HG03439 (cell line): ENCODE measurements around the gene SCMH1.

Source experiments
- ATAC-seq: cut with Tn5 transposase; IDR thresholded peaks from one replicate; pipeline ENCODE4 v1.9.1; 2021; ENCODE audit warnings: mild to moderate bottlenecking, moderate library complexity; ENCODE audit not compliant: unreplicated experiment

The SCMH1 gene

DNA sequence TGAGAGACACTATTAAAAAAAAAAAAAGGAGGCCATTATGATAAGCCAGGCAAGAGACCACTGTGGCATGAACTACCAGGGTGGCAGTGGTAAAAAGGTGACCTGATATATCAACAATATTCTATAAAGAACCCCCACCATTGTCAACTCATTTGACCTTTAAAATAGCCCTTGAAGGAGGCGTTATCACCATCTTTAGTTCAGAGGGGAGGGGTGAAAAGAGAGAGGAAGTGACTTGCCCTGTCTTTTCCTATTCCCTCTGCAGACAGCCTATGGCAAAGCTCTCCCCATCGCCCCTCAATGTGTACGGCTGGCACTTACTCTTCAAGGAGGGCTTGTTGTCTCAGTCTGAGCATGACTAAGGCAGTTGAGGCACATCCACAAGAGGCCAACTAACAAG, 208.8 kb downstream of the SCMH1 start:
- ATAC-seq, result no peak

DNA sequence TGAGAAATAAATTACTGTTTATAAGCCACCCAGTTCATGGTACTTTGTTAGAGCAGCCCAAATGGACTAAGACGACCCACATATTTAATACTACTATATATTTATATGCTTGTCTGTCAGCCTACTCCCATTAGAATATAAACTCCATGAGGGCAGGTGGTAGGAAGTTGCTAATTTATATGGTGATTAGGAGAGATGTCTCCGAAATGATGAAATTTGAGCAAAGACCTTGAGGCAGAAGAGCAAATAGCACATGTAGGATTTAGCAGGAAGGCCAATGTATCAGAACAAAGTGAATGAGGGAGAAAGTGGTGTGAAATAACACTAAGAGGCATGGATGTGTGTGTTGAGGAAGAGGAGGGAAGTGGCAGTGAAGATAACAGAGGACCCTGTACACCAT, 210.0 kb downstream of the SCMH1 start:
- ATAC-seq, result no peak

DNA sequence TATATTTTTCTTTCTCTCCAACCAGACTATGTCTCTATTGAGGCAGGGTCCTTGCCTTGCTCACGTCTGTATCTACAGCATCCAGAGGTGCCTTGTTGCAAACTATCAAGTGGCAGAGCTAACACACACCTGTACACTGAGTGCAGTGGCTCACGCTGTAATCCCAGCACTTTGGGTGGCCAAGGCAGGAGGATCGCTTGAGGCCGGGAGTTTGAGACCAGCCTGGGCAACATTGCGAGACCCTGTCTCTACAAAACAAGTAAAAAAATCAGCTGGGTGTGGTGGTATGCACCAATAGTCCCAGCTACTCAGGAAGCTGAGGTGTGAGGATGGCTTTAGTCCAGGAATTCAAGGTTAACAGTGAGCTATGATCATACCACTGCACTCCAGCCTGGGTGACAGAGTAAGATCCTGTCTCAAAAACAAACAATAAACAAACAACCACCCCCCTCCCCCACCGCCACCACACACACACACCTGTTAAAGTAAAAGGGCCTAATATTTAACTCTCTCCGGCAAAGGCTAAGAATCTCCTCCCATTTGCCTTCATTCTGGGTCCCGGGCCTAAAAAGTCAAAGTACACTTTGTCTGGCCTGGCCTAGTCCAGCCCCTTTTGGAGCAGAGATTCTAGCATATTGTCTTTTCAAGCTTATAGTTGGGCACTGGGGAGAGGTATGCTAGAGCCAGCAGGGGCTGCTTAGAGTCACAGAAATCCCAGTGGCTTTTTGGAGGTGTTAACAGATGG, 211.1 kb downstream of the SCMH1 start:
- no peak for ATAC-seq

DNA sequence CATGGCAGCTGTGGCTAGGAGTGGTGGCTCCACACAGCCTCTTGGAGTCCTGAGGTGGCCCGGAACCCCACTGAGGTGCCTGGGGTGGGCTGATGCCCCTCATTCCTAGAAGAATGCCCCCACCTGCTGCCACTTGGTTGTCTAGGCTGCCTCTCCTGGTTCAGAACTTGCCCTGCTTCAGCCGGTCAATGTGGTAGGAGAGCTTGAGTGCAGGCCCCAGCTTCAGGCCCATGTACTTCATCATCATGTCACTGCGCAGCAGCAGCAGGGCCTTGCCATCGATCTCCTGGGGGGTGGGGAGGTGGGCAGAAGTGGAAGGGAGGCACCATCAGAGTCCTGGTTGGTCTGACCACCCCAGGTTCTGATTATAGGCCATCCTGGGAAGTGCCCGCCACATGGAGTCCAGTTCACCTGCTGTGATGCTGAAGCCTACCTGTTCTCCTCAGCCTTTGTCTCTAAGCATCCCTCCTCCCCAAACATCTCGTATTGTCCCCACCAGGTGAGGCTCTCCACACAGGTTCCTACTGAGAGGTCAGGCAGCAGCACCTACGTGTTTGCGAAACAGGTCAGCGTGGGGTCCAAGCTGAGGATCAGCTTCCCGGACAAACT, 214.0 kb downstream of the SCMH1 start:
- no peak for ATAC-seq

DNA sequence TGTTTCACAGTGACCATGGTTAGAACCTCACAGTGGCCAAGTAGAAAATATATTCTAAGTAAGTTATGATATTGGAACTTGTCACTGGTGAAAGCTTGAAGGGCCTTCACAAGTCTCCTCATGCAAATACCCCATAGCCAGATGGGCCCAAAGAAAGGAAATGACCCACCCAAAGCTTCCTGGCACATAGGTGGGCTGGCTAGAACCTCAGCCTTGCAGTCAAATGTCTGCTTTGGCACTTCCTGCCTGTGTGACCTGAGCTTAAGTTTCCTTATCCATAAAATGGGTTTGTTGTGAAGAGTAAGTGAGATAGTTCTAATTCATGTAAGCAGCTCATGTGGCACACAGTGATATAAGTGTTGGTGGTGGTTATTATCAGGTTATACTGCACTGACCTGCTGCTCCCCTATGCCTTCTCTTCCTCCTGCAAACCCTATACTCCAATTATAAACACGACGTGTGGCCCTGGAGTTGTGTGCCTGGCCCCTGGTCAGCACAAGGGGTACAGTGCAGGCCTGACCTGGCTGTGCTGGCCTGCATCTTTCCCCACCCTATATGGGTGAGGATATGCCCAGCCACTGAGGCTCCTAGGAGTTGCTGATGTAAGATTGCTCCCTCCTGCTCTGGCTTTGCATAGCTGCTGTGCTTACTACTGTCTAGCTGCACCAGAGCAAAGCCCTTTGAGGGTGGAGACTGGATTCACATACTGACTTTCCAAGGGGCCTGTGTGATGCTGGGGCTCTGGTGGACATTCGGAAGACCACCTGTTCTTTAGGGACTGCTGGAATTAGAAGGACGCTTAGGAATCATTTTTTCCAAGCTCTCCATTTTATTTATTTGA, 215.9 kb downstream of the SCMH1 start:
- ATAC-seq, result no peak

DNA sequence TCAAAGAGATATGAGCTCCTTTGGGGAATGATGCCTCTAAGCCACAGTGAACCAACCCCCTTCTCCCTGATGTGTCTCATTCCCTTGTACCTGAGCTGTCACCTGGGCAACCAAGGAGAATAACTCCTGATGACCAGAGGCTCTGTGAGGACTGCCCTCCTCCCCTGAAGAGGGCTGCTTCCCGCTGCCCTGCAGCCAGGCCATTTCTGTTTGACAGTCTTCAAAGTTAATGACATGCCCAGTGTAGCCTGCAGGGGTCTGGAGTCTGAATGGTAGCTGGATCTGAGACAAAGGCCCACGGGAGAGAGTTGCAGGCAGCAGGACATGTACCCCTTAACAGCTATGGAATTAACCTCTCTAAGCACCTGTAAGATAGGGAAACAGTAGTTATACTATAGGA, 217.2 kb downstream of the SCMH1 start:
- ATAC-seq, result no peak

DNA sequence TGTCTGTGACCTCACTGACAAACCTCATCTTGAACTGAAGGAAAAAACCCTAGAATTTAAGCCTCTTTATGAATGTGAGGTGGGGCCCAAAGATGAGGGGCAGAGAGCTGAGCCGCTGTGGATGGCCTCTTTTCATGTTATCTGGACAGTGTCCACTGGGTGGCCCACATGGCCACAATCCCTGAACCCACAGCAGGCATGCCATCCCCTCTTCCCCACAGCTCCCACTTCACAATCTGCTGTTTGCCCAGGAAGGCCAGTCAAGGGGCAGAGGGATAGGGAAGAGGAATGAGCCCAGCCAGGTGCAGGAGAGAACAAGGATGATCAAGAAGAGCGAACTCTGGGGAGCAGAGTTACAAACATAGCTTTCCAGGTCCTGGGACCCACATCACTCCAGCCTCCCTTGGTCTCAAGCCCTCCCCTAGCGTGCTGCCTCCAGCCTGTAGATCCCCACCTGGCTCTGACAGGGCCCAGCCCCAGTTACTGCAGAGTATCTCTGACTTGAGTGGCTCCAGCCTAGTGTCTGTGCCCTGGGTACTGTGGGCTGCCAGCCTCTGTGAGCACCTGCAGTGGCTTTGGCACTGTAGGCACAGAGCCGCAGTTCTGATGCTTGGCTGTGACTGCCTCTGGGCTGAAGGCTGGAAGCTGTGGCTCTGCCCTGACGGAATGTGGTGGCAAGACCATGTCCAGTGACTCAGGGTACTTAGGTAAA, 218.7 kb downstream of the SCMH1 start:
- ATAC-seq, result no peak

DNA sequence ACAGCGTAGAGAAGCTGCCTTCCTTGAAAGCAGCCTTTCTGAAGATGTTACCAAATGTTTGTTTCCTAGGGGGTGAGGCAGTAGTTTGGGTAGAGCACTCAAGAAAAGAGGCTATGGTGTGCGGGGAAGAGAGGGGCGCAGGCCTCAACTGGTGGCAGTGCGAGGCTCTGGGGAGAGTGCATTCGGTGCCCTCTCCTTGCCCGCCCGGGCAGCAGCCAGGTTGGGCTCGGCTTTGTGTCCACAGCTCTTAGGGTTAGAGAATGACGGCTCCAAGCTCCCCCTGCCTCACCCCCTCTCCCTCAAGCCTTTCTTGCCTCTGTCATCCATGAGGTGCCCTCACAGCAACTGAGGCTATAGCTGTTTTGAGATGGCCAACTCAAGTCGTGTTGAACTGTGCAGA, 219.7 kb downstream of the SCMH1 start:
- no peak for ATAC-seq

DNA sequence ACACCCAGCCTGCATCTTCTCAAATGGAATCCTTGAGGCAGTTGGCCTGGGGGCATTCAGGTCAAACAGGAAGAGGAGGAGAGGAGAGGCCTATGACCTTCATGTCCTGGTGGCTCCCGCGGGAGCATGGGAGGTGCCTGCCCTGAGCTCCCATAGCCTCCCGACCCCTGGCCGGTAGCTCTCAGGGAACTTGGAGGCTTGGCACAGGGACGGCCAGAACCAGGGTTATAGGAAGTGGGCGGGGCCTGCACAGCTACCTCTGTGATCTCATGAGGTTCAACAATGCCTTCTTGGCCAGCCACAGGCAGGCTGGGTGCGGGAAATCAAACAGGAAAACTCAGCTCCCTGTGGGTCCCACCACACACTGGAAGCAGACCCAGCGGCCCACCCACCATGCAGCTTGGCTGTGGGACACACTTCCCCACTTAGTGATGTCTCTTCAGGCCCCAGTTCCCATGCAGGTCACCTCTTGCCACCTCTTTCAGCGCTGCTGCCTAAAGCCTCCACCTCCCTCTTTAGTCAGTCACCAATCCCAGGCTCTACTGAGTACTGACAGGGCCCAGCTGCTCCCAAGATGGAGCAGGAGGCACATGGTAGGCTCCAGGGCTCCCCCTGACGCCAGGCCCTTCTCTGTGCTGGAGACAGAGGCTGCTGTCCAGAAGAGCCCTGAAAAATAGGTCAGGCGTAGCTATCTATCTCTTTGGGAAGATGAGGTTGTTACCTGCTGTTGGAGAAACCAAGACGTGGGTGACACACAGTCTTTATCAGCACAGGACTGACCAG, 220.4 kb downstream of the SCMH1 start, which contains the start of gene SLFNL1:
TSS of gene SLFNL1 (minus strand) at position 200 of the 783 bp plus-strand sequence. CDS start 1,065 bp downstream, outside the sequence.
- ATAC-seq, result no peak

DNA sequence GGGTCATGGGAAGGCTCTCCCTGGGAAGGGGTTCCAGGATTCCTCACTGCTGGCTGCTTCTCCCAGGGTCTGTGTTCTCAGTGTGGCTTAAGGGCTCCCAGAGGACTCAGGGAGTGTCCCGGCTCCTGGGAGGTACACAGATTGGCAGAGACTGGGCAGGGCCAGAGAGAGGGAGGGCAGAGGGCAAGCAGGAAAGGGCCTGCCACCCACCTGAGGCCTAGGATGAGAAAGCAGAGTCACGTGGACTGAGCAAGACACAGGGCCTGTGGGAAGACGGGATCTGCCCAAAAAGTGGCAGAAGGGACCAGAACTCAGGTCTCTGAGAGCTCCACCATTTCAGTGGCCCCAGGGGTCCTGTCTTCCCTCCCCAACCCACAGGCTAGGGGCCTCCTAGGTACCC, 221.5 kb downstream of the SCMH1 start:
- ATAC-seq, result no peak

DNA sequence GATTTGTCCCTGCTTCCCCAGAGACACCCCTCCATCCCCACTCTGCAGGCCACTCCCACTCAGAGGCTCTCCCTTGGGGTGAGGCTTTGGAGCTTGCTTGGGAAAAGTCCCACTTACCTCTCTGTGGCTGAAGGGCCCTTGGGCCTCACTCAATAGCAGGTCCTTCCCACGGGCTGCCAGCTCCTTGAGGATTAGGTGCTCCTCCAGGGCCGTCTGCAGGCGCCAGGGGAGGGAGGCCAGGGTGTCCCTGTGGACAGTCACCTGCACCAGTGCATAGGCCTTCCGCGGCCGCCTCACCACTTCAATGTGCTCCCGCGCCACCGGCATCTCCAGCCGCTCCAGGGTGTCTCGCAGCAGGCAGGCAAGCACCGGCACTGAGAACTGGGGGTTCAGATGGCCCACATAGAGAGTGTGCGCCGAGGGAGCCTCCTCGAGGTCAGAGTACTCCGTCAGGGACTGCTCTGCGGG, 222.0 kb downstream of the SCMH1 start:
- ATAC-seq, result no peak

DNA sequence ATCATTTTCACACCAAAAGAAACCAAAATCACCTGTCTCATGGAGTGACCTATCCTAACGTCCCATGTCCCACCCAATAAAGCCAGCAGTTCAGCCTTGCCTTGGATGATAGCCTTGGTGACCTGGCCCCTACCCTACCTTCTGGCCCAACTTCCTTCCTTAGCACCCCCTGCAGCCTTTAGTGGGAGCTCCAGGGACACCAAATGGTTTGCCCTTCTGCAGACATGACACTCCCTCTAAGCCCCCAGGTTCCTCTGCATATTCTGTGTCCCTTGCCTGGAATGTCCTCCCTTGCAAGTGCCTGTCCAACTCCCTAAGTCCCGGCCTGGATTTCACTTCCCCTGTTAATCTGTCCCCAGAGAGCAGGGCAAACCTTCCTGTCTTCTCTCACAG, 222.8 kb downstream of the SCMH1 start:
- ATAC-seq, result no peak

DNA sequence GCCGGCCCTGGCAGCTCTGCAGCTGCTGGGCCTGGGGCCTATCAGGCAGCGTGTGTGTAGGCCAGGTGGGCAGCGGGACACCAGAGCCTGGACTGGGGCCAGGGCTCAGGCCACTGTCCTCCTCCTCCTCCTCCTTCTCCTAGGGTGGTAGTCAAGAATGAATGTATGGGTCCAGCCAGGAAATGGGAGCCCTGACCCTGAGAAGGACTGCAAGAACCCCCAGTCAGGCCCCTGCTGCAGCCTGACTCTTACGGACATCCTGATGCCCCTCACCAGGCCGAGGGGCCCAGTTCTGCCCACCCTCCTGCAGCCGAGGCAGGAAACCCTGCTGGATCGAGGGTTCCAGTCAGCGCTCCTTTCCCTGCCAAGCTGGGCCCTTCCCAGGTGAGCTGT, 224.1 kb downstream of the SCMH1 start:
- no peak for ATAC-seq

DNA sequence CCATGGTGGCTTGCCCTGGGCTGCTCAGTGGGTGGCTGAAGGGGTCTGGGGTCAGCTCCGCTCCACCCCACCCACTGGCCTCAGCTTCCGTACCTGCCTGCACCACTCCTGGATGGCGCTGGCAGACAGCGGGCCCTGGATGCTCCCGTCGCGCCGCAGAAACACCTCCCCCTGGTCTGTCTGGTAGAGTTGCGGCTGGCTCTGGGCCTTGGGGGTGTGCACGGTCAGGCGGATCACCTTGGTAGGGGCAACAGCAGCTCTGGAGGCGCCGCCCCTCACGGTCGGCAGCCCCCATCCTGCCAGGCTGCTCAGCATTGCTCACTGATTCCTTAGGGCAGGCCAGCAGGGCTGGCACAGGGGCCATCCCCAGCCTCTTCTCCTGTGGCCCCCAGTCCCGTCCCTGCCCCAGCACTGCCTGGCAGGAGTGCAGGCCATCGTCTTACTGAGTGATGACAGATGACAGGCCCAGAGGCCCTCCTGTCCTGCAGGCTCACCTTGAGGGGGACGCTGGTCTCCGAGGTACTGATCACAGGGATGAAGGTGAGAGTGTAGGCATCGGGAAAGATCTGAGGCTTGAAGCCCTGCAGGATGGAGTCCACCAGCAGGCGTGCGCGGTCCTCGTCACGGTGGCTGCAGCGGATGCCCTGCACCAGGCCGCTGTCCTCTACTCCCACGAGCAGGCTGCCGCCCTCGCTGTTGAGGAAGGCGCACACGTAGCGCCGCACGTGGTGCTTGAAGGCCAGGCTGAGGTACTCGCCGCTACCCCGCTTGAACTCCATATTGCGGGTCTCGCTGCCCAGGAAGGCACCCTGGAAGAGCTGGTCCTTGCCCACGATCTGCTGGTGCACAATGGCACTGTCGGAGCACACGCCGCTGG, 224.7 kb downstream of the SCMH1 start:
- ATAC-seq, result no peak

DNA sequence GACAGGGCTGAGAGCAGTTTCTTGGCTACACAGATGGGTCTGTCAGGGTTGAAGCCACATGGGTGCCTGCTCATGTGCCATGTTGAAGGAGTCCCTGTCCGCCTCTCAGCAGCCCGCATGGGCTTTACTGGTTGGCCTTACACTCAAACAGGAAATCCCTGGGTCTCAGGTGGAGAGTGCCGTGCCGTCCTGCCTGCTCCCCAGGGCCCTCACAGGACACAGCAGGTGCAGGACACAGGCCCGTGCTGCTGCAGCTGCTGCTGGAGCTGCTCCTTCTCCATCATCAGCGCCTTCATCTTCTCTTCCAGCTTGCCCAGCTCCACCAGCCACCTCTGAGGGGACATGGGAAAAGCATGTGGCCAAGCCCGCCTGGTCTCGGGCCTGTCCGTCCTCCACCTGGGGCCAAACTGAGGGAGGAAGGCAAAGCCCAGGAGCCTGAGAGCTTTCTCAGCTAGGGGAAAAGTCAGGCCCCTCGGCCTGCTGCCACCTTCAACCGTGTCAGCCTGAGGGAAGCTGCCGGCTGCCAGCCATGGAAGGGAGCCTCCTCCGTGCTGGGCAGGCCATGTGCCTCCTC, 226.1 kb downstream of the SCMH1 start:
- ATAC-seq, result no peak

DNA sequence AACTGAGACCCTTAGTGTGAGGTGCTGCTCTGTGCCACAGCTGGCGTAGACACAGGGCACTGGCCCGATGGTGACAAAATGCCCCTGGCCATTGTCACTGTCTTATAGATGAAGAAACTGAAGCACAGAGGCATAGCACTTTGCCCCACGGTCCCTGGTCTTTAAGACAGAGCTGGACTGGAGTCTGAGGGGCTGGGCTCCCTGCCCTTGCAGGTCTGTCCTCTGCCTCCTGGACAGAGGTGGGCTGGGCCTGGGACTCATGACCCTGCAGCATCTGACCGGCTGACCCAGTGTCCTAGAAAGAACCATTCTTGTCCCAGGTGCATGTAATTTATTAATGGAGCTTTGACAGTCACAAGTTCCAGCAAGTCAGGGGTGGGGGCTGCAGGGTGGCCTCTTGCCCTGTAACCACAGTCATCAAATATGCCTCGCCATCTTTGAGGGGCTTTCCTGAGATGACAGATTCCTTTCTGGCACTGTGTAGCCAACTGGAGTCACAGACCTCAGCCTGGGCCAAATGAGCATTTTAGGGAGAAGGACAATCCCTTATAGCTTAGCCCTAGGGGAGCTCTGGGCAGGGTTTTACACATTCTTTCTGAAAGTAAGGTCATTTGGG, 226.7 kb downstream of the SCMH1 start:
- ATAC-seq, result no peak

DNA sequence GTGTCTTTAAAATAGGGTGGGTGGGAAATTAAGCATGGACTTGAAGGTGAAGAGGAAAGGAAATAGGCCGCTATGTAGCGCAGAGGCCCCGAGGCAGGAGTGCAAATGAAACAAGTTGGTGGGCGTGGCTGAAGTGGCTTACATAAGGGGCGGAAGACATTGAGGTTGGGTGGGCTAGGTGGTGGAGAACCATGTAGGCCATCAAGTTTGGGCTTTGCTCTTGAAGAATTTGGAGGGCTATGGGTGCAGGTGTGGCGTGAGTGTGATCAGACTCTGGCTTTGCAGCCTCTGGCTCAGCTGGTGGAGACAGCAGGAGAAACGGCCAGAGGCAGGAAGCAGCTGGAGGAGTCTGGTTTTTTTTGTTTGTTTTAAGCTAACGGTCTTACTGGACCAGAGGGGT, 227.2 kb downstream of the SCMH1 start:
- no peak for ATAC-seq

DNA sequence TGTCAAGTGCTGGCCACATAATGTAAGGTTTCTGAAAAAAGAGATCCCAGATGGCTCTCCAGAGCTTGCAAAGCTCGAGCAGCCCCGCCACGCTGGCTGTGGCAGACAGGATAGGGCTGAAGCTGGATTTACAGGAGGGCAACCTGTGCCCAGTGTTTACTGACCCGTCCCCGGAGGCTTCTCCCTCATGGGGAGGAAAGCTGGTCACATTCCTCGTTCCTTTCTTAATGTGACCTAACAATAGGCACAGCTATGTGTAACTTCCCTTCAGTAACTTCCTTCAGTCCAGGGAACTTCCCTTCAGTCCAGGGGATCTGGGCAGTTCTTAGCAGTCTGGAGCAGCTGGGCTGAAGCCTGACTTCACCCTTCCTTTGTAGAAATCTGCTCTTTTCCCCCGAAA, 228.3 kb downstream of the SCMH1 start:
- ATAC-seq, result no peak

DNA sequence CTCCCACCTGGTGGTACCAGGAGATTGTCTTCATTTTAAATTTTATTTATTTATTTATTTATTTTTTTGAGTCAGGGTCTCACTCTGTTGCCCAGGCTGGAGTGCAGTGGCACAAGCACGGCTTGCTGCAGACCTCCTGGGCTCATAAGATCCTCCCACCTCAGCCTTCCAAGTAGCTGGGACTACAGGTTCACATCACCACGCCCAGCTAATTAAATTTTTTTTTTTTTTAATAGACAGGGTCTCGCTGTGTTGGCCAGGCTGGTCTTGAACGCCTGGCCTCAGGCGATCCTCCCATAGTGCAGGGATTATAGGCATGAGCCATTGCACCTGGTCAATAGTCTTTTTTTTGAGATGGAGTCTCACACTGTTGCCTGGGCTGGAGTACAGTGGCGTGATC, 229.1 kb downstream of the SCMH1 start:
- ATAC-seq, result no peak
